ENCODE measurements around the gene ING5.

GRCh38 chr2:241742320-241742939, 40.6 kb downstream of the ING5 start:
- TF ChIP-seq CTCF (IDR thresholded peaks at IDR 0.05): no peak
- no peak for TF ChIP-seq POLR2AphosphoS5 (IDR thresholded peaks at IDR 0.05)
- no peak for TF ChIP-seq EP300 (IDR thresholded peaks at IDR 0.05; ENCODE audit: low read depth)

All from transverse colon (tissue), 4 donors.